ENCODE data around the gene EFHC2. TPM values are rescaled to one million over a fixed set of nuclear protein-coding genes. Genes with fewer than 3 reads are reported as not detected.
A peak's percentile ranks its signal among the peaks of the same experiment; 100 is the strongest.

EFHC2 gene
- total RNA-seq (1 to 10 TPM in 1 of 9 donors, under 1 TPM in 3, not detected in 5; 0.11 to 1.2 (median 0.29) TPM), polyA plus RNA-seq (under 1 TPM; 0.27 to 0.95 (median 0.64) TPM)
- long read RNA-seq, donor 1, result 0 reads
- long read RNA-seq, donor 2, result 0 reads
- long read RNA-seq, donor 3, result 0 reads
- long read RNA-seq, donor 4, result 0 reads
- long read RNA-seq, donor 5, result 0 reads
- long read RNA-seq, donor 6, result 0 reads
- long read RNA-seq, donor 7, result 0 reads
- long read RNA-seq, donor 8, result 0 reads
- long read RNA-seq, donor 9, result 0 reads
- long read RNA-seq, donor 10, result 0 reads

GRCh38 chrX:44343412-44344141, at the start of gene EFHC2:
EFHC2 (minus strand) TSS chrX:44343672; CDS start chrX:44343588, 84 bp downstream.
- no peaks in the 10 kb centered on the region for H3K36me3 ChIP-seq (replicated peaks in 1 of 2)
- TF ChIP-seq POLR2A (IDR thresholded peaks at IDR 0.05), result no peak
- no peak for TF ChIP-seq CTCF (IDR thresholded peaks at IDR 0.05)
- intact Hi-C loops (cut with DNase I), result no loop called here
- 7 to 19% (median 11%) methylated on average over 13 to 38 of the region's 39 CpGs for WGBS, 4 donors
- H3K4me3 ChIP-seq, result peak within 1 kb of the TSS in 1 of 4 donors; percentile 37
- peak in 4 of 7 donors; percentile 1 to 51 (median 14) for DNase-seq
- peaks cover 25% of the 10 kb centered on the region for H3K27me3 ChIP-seq
- no peaks in the 10 kb centered on the region for H3K4me1 ChIP-seq (replicated peaks in 1 of 2)
- H3K9me3 ChIP-seq (replicated peaks in 1 of 3), result no peaks in the 10 kb centered on the region
- no peak within 1 kb of the TSS for H3K27ac ChIP-seq

- Histone ChIP-seq H3K4me1 (replicated peaks in 1 of 2) (no peaks in the 10 kb centered on the region), H3K9me3 (replicated peaks in 1 of 3) (no peaks in the 10 kb centered on the region), H3K4me3 (no peak overlapping the region), H3K27ac (no peak overlapping the region), H3K27me3 (peaks cover 4% of the 10 kb centered on the region), H3K36me3 (replicated peaks in 1 of 2) (no peaks in the 10 kb centered on the region)
- 60 to 75% (median 72%) methylated on average over 1 of the region's 1 CpG for WGBS, 4 donors
- DNase-seq, result no peak
- intact Hi-C loops (cut with DNase I), result no loop called here
- no peak for TF ChIP-seq CTCF (IDR thresholded peaks at IDR 0.05)
- TF ChIP-seq POLR2A (IDR thresholded peaks at IDR 0.05), result no peak
Measured at GRCh38 chrX:44392767-44393166, 49.3 kb upstream of the EFHC2 start.

- Histone ChIP-seq H3K27me3 (peaks cover 9% of the 10 kb centered on the region), H3K4me1 (replicated peaks in 1 of 2) (no peaks in the 10 kb centered on the region), H3K9me3 (replicated peaks in 1 of 3) (no peaks in the 10 kb centered on the region), H3K4me3 (no peak overlapping the region), H3K36me3 (replicated peaks in 1 of 2) (no peaks in the 10 kb centered on the region), H3K27ac (no peak overlapping the region)
- no peak for TF ChIP-seq CTCF (IDR thresholded peaks at IDR 0.05)
- TF ChIP-seq POLR2A (IDR thresholded peaks at IDR 0.05), result no peak
- WGBS, 4 donors, result 68 to 81% (median 79%) methylated on average over 4 of the region's 4 CpGs
- DNase-seq, result no peak
- intact Hi-C loops (cut with DNase I), result no loop called here
Measured at GRCh38 chrX:44384688-44385338, 41.3 kb upstream of the EFHC2 start.

GRCh38 chrX:44382871-44383270, 39.4 kb upstream of the EFHC2 start:
- Histone ChIP-seq H3K4me3 (no peak overlapping the region), H3K36me3 (replicated peaks in 1 of 2) (no peaks in the 10 kb centered on the region), H3K4me1 (replicated peaks in 1 of 2) (no peaks in the 10 kb centered on the region), H3K9me3 (replicated peaks in 1 of 3) (no peaks in the 10 kb centered on the region), H3K27me3 (peaks cover 9% of the 10 kb centered on the region), H3K27ac (no peak overlapping the region)
- DNase-seq, result no peak
- intact Hi-C loops (cut with DNase I), result no loop called here
- 47 to 84% (median 52%) methylated on average over 1 of the region's 1 CpG for WGBS, 4 donors
- no peak for TF ChIP-seq CTCF (IDR thresholded peaks at IDR 0.05)
- TF ChIP-seq POLR2A (IDR thresholded peaks at IDR 0.05), result no peak
